ENCODE results near the gene METTL2B.
"Not testable (repeated sequence)": the region's sequence is repeated elsewhere in the genome, so short reads cannot be mapped to it uniquely, and the experiment has no call there.

The METTL2B gene

DNA sequence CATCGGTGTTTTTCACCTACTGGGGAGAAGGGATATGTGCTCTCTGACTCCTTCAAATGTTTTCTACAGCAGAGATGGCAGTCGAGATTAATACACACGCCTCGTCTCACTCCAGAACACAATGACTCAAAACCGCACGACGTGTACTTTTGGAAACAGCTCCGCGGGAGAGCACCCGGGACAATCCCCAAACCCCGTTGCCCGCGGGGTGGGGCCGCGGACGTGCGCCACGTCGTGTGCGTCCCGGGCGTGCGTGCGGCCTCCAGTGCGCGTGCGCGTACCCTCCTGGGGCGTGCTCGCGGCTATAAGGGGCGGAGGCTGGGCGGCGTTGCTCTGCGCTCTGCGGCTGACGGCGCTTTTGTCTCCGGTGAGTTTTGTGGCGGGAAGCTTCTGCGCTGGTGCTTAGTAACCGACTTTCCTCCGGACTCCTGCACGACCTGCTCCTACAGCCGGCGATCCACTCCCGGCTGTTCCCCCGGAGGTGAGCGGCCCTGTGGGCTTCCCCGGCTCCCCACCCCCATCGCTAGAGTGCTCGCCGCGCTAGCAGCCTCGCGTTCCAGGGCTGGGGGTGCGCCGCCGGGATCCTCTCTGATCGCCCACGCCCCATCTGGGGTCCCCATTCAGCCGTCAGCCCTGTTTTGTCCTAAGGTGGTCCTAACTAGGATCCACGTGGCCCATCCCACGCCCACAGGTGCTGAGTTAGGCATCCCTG is 20.8 kb upstream of the METTL2B start, which contains the start of gene HILPDA:
TSS of gene HILPDA (plus strand) at position 336 of the 712 bp plus-strand sequence. CDS start 1,391 bp downstream, outside the sequence.
- DNase-seq: peak; percentile 84

DNA sequence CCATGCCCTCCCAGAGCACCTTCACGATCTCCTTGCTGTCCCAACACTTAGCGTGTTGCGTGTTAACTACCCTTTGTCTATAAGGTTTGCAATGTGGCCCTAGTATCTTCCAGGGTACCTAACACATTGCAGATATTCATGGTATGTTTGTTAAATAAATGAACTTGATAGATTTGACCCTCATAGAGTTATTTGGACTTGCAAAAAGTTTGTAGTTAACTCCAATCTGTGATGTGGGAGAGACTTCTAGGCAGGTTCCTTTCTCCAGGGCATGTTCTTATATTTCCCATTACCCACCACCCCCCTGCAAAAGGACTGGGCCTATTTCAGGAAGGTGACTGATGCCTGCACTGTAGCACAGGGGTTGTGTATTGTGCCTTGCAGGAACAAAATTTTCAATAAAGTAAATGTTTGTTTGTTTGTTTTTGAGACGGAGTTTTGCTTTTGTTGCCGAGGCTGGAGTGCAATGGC is 20.3 kb upstream of the METTL2B start:
- DNase-seq: no peak

DNA sequence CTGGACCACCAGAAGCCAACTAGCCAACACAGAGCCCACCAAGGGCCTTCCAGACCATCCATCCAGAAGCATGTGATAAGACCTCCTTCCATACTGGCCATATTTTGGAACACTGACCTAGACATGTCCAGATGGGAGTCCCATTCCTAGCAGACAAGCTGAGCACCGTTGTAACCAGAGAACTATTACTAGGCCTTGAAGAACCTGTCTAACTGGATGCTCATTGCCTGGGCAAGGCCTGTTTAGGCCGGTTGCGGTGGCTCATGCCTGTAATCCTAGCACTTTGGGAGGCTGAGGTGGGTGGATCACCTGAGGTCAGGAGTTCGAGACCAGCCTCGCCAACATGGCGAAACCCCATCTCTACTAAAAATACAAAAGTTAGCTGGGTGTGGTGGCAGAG is 19.2 kb upstream of the METTL2B start:
- not testable (repeated sequence) for DNase-seq

DNA sequence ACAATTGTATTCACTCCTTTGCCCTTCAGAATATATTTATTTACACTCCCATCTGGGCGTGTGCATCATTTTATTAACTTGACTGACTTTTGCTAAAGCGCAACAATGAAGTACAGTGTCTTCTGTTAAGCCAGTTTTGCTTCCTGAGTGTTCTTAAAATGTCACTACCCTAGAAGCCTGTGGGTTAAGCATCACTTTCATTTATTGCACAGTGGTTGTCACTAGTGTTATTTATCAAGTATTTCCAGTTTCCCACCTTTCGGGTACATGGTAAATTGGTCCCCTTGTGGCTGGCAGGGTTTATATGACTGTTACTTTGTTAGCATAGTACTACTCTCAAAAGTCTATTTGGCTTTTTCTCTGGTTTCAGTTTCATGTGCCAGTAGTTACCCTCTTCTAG is 17.6 kb upstream of the METTL2B start:
- DNase-seq: no peak

DNA sequence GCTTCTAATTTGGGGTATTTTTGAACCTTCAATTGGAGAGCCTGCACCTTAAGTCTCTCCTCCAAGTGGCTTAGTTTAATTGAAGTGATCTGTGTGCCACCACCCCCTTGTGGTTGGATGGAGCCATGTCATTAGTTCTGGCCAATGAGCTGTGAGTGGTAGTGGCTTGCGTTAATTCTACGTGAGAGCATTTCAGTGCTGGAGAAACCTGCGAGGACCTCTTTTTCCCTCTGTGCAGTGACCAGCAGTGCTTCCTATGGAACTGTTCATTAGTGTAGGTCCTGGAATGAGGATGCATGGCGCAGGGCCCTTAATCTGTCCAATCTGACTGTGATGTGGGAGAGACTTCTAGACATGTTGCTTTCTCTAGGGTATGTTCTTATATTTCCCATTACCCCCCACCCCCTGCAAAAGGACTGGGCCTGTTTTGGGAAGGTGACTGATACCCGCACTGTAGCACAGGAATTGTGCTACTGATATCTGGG is 17.1 kb upstream of the METTL2B start:
- peak; percentile 22 for DNase-seq

DNA sequence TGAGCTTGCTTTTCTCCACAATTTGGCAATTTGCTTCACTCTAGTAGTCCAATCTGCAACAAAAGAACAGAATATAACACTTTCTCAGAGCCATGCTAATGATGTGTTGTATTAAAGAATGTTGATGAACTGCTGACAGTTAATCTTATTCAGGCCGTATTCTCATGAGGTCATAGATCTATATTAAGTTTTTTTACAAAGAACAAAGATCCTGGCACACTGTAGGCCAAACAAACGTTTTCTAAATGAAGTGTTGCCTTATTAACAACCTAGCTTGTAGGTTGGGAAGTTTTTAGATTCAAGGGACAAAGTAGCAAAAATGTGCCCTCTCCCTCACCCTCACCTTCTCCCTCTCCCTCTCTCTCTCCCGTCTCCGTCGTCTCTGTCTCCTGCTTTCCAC is 14.1 kb upstream of the METTL2B start:
- no peak for DNase-seq

DNA sequence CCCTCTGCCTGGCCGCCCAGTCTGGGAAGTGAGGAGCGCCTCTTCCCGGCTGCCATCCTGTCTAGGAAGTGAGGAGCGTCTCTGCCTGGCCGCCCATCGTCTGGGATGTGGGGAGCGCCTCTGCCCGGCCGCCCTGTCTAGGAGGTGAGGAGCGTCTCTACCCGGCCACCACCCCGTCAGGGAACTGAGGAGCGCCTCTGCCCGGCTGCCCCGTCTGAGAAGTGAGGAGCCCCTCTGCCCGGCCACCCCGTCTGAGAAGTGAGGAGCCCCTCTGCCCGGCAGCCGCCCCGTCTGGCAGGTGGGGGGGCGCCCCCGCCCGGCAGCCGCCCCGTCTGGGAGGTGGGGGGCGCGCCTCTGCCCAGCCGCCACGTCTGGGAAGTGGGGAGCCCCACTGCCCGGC is 13.2 kb upstream of the METTL2B start:
- DNase-seq: not testable (repeated sequence)

DNA sequence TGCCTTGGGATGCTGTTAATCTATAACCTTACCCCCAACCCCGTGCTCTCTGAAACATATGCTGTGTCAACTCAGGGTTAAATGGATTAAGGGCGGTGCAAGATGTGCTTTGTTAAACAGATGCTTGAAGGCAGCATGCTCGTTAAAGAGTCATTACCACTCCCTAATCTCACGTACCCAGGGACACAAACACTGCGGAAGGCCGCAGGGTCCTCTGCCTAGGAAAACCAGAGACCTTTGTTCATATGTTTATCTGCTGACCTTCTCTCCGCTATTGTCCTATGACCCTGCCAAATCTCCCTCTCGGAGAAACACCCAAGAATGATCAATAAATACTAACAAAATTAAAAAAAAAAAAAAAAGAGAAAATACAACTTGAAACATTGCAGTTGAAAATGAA is 12.6 kb upstream of the METTL2B start:
- not testable (repeated sequence) for DNase-seq

DNA sequence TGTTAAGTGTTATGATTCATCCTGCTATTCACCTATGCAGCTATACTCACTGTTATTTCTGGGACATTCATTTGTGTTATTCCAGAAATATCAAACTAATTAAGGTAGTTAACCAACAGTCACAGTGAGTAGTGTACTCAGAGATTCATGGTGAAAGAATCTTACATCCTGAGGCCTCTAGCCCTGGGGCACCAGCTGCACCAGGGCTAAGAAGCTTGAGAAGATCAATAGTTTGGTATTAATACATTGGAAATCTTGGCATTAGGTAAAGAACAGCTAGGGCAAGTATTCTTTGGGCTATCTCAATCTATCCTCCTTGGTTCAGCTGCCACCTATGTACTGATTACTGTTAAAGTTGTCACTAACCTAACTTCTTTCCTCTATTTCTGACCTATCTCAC is 9.7 kb upstream of the METTL2B start:
- DNase-seq: not testable (repeated sequence)

DNA sequence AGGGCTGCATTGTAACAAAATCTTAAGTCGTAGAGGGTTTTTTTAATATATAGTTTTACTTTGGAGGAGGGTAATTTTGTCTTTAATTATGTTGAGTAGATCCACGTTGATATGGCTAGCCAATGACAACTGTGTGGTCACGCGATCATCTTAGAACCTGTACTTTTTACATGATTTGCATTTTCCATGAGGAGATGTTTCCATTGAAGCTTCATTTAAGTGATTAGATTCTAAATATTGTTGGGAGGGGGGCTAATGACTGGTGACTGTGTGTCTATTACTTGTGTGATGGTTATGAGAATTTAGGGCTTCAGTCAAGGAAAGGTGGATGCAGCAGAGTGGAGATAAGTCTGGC is 765 bp downstream of the METTL2B start:
- not testable (repeated sequence) for DNase-seq

DNA sequence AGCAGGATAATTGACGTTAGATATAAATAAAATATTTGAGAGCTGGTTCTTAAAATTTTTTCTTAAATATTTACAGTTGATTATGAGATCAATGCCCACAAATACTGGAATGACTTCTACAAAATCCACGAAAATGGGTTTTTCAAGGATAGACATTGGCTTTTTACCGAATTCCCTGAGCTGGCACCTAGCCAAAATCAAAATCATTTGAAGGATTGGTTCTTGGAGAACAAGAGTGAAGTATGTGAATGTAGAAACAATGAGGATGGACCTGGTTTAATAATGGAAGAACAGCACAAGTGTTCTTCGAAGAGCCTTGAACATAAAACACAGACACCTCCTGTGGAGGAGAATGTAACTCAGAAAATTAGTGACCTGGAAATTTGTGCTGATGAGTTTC is 2.5 kb downstream of the METTL2B start:
- DNase-seq: not testable (repeated sequence)

DNA sequence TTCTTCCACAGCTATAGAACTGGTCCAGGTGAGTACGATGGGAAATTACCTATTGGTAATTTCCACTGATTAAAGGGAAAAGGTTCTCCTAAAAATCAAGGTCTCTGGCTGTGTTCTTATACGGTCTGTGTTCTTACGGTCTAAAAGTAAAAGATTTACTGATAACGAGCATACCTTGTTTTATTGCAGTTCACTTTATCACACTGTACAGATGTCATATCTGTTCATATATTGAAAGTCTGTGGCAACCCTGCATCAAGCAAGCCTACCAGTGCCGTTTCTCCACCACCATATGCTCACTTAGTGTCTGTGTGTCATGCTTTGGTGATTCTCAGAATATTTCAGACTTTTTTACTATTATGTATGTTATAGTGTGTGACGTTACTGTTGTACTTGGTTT is 11.6 kb downstream of the METTL2B start:
- not testable (repeated sequence) for DNase-seq

DNA sequence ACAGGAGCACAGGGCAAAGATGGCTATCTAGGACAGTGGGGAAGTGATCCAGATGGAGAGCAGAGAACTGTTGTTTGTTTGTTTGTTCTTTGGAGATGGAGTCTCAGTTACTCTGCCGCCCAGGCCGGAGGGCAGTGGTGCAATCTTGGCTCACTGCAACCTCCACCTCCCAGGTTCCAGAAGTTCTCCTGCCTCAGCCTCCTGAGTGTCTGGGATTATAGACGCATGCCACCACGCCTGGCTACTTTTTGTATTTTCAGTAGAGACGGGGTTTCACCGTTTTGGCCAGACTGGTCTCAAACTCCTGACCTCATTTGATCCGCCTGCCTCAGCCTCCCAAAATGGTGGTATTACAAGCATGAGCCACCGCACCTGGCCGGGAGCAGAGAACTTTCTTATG is 20.9 kb downstream of the METTL2B start:
- no peak for DNase-seq

DNA sequence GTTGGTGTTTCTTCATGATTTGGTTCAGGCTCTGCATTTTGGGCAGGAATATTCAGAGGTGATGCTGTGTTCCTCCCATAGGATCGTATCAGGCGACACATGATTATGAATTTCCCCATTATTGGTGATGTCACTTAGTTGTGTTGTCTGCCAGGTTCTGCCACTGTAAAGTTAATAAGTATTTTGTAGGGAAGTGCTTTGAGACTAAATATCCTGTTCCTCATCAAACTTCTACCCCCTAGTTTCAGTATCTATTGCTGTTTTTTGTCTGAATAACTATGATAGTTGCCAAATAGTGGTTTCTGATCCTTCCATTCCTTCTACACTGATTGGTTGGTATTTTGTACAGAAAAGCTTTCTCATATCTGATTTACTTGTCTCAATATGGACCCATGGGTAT is 28.9 kb downstream of the METTL2B start:
- not testable (repeated sequence) for DNase-seq

DNA sequence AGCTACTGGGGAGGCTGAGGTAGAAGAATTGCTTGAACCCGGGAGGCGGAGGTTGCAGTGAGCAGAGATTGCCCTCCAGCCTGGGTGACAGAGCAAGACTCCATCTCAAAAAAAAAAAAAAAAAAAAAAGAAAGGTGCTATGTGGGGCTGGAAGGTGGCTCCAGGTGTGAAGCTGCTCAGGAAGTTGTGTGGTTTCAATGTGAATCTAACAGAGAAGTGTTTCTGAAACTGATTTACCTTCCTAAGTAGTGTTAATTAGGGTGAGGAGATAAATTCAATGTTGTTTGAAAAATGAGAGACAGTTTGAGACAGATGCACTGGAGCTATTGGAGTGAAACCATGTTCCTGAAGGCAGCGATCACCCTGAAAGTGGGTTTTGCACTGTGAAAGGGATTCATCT is 30.3 kb downstream of the METTL2B start:
- DNase-seq: not testable (repeated sequence)

DNA sequence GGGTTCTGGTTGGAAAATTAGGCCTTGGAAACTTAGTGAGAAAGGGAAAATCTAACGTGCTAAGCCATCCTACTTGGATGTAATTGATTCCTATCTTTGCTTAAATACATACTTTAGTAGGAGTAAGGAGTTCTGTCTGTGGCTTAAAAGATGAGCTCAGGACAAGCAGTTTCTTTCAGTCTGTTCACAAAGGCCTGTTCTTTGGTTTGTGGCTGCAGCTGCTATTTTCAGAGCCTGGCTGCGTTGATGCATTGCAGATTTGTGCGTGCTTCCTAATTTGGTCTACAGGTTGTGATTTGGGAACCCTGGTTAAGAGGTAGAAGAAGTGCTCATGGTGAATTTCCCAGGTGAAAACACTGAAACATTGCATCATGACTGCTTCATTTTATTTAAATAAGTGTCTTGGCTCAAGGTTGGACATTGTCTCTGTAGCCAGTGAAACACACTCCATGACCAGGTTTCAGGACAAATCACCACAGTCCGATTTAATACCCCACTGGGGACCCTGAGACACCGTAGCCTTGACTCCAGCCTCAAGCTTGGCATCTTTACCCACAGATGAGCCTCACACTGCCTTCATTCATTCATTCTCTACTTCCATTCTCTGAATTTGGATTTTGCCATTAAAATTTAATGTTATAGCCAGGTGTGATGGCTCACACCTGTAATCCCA is 30.9 kb downstream of the METTL2B start:
- not testable (repeated sequence) for DNase-seq

DNA sequence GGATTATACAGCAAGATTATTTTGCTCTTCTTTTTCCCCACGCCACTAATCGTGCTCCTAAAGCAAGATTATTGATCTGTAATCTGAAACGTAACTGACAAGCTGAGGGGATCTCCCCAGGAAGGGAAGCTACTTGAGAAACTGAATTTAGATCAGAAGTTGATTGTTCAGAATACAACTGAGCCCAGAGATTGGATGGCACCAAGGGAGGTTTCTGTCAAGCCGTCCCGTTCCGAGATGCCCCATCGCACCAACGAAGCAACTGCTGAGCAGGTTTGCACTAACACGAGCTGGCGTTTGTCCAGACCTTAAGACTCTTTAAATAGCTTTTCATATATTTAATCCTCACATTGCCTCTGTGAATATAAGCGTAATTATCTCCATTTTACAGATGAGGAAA is 35.1 kb downstream of the METTL2B start:
- DNase-seq: not testable (repeated sequence)

DNA sequence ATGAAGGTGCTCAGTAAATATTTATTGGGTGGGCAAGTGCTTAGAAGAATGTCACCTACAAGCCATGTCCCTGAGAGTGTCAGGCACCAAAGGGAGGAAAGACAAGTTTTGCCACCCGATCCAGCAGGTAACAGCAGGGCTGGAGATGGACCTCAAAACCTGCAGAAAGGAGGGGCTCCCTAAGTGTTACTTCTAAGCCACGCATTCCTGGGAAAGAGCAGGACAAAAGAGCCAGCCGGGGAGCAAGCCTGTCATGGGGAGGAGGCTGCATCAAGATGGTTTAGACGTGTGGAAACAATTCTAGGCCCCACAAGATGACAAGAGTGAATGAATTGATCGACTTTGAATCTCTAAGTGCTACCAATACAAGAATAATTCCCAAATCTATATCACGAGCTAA is 38.7 kb downstream of the METTL2B start:
- DNase-seq: not testable (repeated sequence)

DNA sequence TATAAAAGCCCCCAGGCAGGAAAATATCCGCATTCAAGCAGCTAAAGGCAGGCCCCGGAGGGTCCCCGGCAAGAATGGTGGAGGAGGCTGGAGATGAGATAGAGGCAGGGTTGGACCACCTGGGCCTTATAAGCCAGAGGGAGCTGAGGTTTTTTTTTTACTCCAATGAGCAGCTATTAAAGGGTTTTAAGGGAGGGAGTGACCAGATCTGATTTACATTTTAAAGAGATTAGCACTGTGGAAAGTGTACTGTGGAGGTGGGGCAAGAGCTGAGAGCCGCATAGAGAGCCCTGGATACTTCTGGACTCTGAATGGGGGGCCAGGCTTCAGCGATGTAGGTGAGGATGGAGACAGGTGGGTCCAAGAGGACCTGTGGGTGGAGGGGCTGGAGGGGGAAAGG is 40.5 kb downstream of the METTL2B start:
- not testable (repeated sequence) for DNase-seq

DNA sequence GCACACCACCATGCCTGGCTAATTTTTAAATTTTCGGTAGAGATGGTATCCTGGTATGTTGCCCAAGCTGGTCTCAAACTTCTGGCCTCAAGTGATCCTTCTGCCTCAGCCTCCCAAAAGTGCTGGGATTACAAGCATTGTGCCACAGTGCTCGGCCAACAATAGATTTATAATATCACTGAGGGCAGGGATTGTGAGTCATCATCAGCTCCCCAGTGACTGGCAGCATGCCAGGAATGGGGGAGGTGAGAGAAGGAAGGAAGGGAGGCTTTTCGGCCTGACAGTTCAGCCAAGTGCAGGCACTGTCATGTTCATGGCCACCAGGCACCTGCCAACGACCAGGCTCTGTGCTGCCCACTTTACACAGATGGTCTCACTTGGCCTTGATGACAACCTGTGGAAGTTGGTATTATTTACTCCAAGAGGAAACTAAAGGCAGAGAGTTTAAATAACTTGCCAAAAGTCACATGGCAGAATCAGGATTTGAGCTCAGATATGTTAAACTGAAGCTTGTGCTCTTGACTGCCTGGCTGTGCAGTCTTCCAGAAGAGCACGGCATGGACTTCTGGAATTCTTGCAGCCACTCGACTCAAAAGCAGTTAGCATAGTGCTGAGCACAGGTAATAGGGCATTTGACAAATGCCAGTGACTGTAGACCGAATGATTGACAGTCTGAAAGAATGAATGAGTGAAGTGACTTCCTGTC is 46.8 kb downstream of the METTL2B start:
- peak; percentile 18 for DNase-seq

DNA sequence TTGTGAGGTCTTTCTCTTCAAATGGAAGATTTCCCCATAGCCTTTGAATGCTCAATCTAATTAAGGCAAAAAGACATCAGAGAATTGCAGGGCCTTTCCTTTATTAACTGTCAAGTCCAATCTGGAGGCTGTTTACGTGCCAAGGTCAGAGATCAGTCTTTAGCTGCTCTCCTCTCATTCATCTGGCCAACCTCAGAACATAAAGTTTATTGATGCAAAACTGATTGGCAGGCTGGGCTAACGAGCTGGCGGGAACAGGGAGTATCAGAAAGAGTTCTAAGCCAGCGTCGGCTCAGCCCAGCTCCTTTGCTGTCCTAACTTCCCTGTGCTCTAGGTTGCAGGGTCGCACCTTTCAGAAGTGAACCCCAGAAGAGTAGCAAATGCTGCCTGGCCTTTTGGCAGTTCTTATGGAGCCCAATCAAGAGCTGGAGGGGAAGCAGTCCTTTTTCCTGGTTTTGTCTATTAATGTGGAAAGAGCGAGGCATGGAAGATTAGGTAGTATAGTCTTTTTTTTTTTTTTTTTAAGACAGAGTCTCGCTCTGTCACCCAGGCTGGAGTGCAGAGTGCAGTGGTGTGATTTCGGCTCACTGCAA is 47.5 kb downstream of the METTL2B start:
- DNase-seq: not testable (repeated sequence)

DNA sequence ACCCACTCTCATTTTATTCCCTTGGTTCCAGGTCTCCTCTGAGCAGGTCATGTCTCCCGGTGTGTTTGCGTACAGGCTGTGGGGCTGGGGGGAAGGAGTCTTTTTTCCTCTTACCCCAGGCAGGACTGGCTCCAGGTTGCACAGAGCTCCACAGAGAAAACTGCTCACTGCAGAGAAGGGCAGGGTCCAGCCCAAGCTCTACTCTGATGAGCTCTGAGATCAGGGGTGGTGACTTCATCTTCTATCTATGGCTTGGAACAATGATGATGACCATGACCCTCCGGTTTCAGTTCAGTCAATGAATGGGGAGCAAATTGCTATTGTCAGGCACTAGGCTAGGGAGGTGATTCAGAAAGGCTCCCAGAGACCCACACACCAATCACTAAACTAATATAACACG is 49.0 kb downstream of the METTL2B start:
- not testable (repeated sequence) for DNase-seq

DNA sequence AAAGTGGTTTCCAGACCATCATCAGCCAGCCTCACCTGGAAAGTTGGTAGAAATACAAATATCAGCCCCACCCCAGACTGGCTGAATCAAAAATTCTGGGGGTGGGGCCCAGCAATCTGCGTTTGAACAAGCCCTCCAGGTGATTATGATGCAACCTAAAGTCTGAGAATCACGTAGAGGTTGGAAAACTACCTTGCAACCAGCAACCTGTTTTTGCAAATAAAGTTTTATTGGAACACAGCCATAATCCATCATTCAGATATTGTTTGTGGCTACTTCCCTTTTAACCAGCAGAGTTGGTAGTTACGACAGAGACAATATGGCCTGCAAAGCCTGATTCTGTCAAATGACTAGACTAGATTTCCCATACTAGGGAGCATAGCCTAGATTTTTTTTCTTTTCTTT is 49.5 kb downstream of the METTL2B start:
- DNase-seq: not testable (repeated sequence)

All from NCI-H1417 treated with DMSO at 0.1 percent for 48 hours (cell line).